Ascending aorta (tissue), 2 donors: ENCODE data around the gene LIX1L. TPM values are rescaled to one million over a fixed set of nuclear protein-coding genes. Genes with fewer than 3 reads are reported as not detected.

Experiments
- DNase-seq, 2 donors: peaks; one replicate each; pipeline ENCODE4 v3.0.0-alpha.2; 2019; ENCODE audit warnings: low spot score in 2 of 2
- H3K27ac ChIP-seq, 2 donors: fragments of 200-600 bp; sonication (generic); one replicate each; pipeline ENCODE4 v1.5.1; 2016 to 2017; ENCODE audit warnings: mild to moderate bottlenecking in 1 of 2
- H3K27me3 ChIP-seq: fragments of 200-600 bp; sonication (generic); one replicate; pipeline ENCODE4 v1.5.1; 2017
- H3K36me3 ChIP-seq, 2 donors: fragments of 200-600 bp; sonication (generic); one replicate each; pipeline ENCODE4 v1.5.1; 2016
- H3K4me1 ChIP-seq, 2 donors: fragments of 200-600 bp; sonication (generic); one replicate each; pipeline ENCODE4 v1.5.1; 2016 to 2017; ENCODE audit warnings: mild to moderate bottlenecking in 1 of 2
- H3K4me3 ChIP-seq, 2 donors: fragments of 200-600 bp; sonication (generic); one replicate each; pipeline ENCODE4 v1.5.1; 2016 to 2017; ENCODE audit warnings: mild to moderate bottlenecking in 1 of 2
- H3K9me3 ChIP-seq, 2 donors: fragments of 200-600 bp; sonication (generic); one replicate each; pipeline ENCODE4 v1.5.1; 2016
- CTCF ChIP-seq, 3 experiments: fragments of 200-600 bp in 2 of 3; fragments of 450-650 bp in 1 of 3; sonication (generic) in 2 of 3; IDR thresholded peaks; one replicate each; pipeline ENCODE4 v1.5.1; 2016 to 2019; ENCODE audit warnings: antibody characterized with exemption in 3 of 3, mild to moderate bottlenecking in 1 of 3, moderate library complexity in 1 of 3
- intact Hi-C: fragments of 100-400 bp; cut with DNase I; formaldehyde crosslinking; loops from one replicate; pipeline ENCODE4 v1.15.1; 2023
- total RNA-seq: library from RNA; depleted of rRNA; stranded (reverse); fragments of >200 nt; gene quantifications from one replicate; pipeline ENCODE4 v1.1.0, GENCODE V29; 2016

The LIX1L gene
- total RNA-seq, 1 donor from 2014 or later = 44.0 TPM

- H3K4me1 ChIP-seq = peaks cover 36 to 63% of the 10 kb centered on the region in 2 donors
- H3K4me3 ChIP-seq = peak overlapping the region; percentile 35 to 37
- TF ChIP-seq CTCF (IDR thresholded peaks at IDR 0.05) = peak in 1 of 3 experiments; percentile 23
- DNase-seq = peak; percentile 94 to 99
- no peaks in the 10 kb centered on the region for H3K9me3 ChIP-seq
- intact Hi-C loops = loop anchor here (1.0 to 5.0 kb wide), 3 partner anchors 17 to 87 kb away; partner anchors contain the start of gene TXNIP
- H3K27me3 ChIP-seq = no peaks in the 10 kb centered on the region
- peak overlapping the region; percentile 90 to 98 for H3K27ac ChIP-seq
- peaks cover 0 to 3% of the 10 kb centered on the region in 2 donors for H3K36me3 ChIP-seq
Measured at GRCh38 chr1:145978854-145979745, 21.3 kb upstream of the LIX1L start.

DNA sequence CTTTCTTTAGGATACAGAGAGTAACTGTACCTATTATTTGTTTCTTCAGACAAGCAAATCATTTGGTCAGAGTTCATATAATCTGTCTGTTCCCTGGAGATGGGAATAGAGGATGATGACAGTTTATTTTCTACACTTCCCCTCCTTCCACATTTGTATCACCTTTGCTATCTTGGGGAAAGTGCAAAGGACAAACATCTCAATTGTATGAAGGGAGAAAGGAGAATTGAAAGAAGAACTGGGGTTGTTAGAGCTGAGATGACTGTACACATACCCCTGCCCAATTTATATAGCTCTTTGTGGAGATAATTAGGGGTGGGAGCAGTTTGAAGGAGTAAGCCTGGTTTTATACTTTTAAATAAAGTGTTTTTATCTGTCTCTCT, 20.6 kb upstream of the LIX1L start:
- H3K27ac ChIP-seq = peak overlapping the region; percentile 90 to 98
- H3K4me1 ChIP-seq = peaks cover 33 to 56% of the 10 kb centered on the region in 2 donors
- no peaks in the 10 kb centered on the region for H3K27me3 ChIP-seq
- peaks cover 0 to 3% of the 10 kb centered on the region in 2 donors for H3K36me3 ChIP-seq
- H3K4me3 ChIP-seq = peak overlapping the region; percentile 35 to 37
- DNase-seq = no peak
- intact Hi-C loops = loop anchor here (5.0 kb wide), 1 partner anchor 86 kb away; no protein-coding TSS in a partner anchor
- no peaks in the 10 kb centered on the region for H3K9me3 ChIP-seq
- TF ChIP-seq CTCF (IDR thresholded peaks at IDR 0.05) = no peak

DNA sequence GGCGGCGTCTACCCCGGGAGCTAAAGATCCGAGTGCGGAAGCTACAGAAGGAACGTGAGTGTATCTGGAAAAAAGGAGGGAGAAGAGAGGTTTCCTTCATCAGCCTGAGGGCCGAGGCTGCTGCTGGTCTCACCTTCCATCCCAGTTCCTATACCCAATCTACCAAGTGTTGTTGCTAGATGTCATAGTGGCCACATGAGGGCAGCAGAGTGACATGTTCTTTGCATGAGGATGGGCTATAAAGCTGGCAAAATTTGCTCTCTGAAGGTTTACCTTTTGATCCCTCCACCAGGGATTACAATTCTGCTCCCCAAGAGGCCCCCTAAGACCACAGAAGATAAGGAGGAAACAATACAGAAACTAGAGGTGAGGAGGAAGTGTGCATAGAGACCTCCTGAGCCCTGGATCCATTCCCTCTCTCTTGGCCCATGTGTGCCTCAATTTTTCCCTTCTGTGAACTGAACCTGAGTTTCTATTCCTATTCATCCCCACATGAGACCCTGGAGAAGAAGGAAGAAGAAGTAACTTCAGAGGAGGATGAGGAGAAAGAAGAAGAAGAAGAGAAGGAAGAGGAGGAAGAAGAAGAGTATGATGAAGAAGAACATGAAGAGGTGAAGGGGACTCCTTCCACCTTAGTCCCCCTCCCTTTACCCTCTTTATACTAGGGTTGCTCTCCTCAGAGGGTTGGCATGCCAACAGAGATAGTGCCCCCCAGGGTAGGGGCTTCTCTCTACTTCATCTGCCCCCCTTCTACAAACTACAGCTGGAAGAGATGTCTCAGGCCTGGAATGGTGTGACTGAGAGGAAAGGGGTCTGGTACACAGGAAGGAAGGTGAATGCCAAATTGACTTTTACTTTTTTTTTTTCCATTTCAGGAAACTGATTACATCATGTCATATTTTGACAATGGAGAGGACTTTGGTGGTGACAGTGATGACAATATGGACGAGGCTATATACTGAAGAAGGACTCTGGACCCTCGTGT, 20.0 kb upstream of the LIX1L start:
- peak overlapping the region; percentile 90 to 98 for H3K27ac ChIP-seq
- H3K4me1 ChIP-seq = peaks cover 27 to 49% of the 10 kb centered on the region in 2 donors
- intact Hi-C loops = loop anchor here (1.0 to 5.0 kb wide), 3 partner anchors 30 to 85 kb away; no protein-coding TSS in a partner anchor
- no peaks in the 10 kb centered on the region for H3K27me3 ChIP-seq
- peak in 1 of 2 donors; percentile 90 for DNase-seq
- H3K9me3 ChIP-seq = no peaks in the 10 kb centered on the region
- peak; percentile 83 to 88 (median 84) for TF ChIP-seq CTCF (IDR thresholded peaks at IDR 0.05)
- peak overlapping the region in 1 of 2 donors; percentile 10 for H3K4me3 ChIP-seq
- peaks cover 0 to 3% of the 10 kb centered on the region in 2 donors for H3K36me3 ChIP-seq

GRCh38 chr1:145977016-145977415, 19.2 kb upstream of the LIX1L start:
- no peak overlapping the region for H3K4me3 ChIP-seq
- peaks cover 0 to 3% of the 10 kb centered on the region in 2 donors for H3K36me3 ChIP-seq
- H3K9me3 ChIP-seq = no peaks in the 10 kb centered on the region
- intact Hi-C loops = loop anchor here (1.0 to 5.0 kb wide), 3 partner anchors 30 to 85 kb away; no protein-coding TSS in a partner anchor
- no peak for TF ChIP-seq CTCF (IDR thresholded peaks at IDR 0.05)
- peaks cover 23 to 43% of the 10 kb centered on the region in 2 donors for H3K4me1 ChIP-seq
- H3K27me3 ChIP-seq = no peaks in the 10 kb centered on the region
- H3K27ac ChIP-seq = peak overlapping the region; percentile 90 to 98
- DNase-seq = peak in 1 of 2 donors; percentile 60

DNA sequence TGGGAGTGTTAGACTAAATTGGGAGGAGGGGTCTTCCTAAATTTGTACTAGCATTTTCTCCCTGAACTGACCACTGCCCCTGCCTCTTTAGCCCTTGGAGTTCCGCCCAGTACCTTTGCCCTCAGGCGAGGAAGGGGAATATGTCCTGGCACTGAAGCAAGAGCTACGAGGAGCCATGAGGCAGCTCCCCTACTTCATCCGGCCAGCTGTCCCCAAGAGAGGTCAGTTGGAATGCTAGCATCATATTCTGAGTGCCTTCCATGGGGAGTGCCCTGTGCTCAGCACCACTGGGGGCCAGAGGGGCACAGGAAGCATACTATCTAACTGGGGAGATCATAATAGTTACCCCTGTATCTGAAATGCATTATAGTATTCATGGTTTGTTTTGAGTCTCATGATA, 17.4 kb upstream of the LIX1L start:
- Histone ChIP-seq H3K27ac (no peak overlapping the region), H3K4me1 (peaks cover 17 to 28% of the 10 kb centered on the region in 2 donors), H3K4me3 (no peak overlapping the region), H3K36me3 (peaks cover 0 to 3% of the 10 kb centered on the region in 2 donors), H3K9me3 (no peaks in the 10 kb centered on the region), H3K27me3 (no peaks in the 10 kb centered on the region)
- TF ChIP-seq CTCF (IDR thresholded peaks at IDR 0.05) = no peak
- intact Hi-C loops = loop anchor here (5.0 kb wide), 1 partner anchor 83 kb away; no protein-coding TSS in a partner anchor
- DNase-seq = peak in 1 of 2 donors; percentile 56
